HEK293 (cell line): ENCODE results near the gene RBMY1A1.
"Not testable (repeated sequence)": the region's sequence is repeated elsewhere in the genome, so short reads cannot be mapped to it uniquely, and the experiment has no call there.

Experiments
- CTCF ChIA-PET: fragments of 350-600 bp; formaldehyde crosslinking; extraction: SDS; loops from one replicate; lab custom pipeline; 2021; ENCODE audit warnings: antibody characterized with exemption; lab: Yijun Ruan, JAX
- POLR2A ChIA-PET: fragments of 300-600 bp; formaldehyde crosslinking; extraction: SDS; loops from one replicate; lab custom pipeline; 2020; ENCODE audit warnings: antibody characterized with exemption, inconsistent platforms; lab: Yijun Ruan, JAX
- H3K27ac ChIP-seq: fragments of 200-500 bp; sonication (Bioruptor generic); 2 replicates; pipeline ENCODE4 v1.5.1; 2014; ENCODE audit warnings: low read depth, low read length, control low read depth, inconsistent platforms; ENCODE audit errors: extremely low read depth
- H3K36me3 ChIP-seq, 2 experiments: fragments of 200-500 bp in 1 of 2; sonication (Bioruptor generic) in 1 of 2; 1 replicate in 1 of 2; 2 replicates in 1 of 2; pipeline ENCODE4 v1.5.1; 2014 to 2017; ENCODE audit warnings: inconsistent platforms in 2 of 2, low read length in 2 of 2; ENCODE audit not compliant: control insufficient read depth in 2 of 2, insufficient read depth in 1 of 2
- H3K4me1 ChIP-seq: fragments of 200-500 bp; sonication (Bioruptor generic); 2 replicates; pipeline ENCODE4 v1.5.1; 2014; ENCODE audit warnings: mild to moderate bottlenecking, low read length, inconsistent platforms; ENCODE audit not compliant: control insufficient read depth, insufficient read depth
- H3K4me3 ChIP-seq: 2 replicates; pipeline ENCODE4 v1.5.1; 2011; ENCODE audit warnings: low read depth, mild to moderate bottlenecking, control low read depth, low read length, moderate library complexity
- H3K9me3 ChIP-seq: fragments of 200-500 bp; sonication (Bioruptor generic); 2 replicates; pipeline ENCODE4 v1.5.1; 2014; ENCODE audit warnings: low read depth, low read length, inconsistent platforms; ENCODE audit not compliant: control insufficient read depth, insufficient read depth
- GFI1B ChIP-seq: fragments of 450-650 bp; formaldehyde crosslinking; IDR thresholded peaks from 2 replicates; pipeline ENCODE4 v1.5.1; 2016; ENCODE audit warnings: missing biosample characterization, missing genetic modification characterization
- MEIS1 ChIP-seq: sonication (generic); formaldehyde crosslinking; IDR thresholded peaks from 2 replicates; pipeline ENCODE4 v1.8.1; 2022; ENCODE audit warnings: missing genetic modification reagents, mild to moderate bottlenecking, borderline replicate concordance
- MZF1 ChIP-seq: fragments of 450-650 bp; formaldehyde crosslinking; IDR thresholded peaks from 2 replicates; pipeline ENCODE4 v1.5.1; 2017; ENCODE audit warnings: missing biosample characterization, missing genetic modification characterization, borderline replicate concordance
- OVOL3 ChIP-seq: fragments of 450-650 bp; formaldehyde crosslinking; IDR thresholded peaks from 2 replicates; pipeline ENCODE4 v1.5.1; 2016; ENCODE audit warnings: missing biosample characterization, missing genetic modification characterization
- PRDM1 ChIP-seq: fragments of 450-650 bp; formaldehyde crosslinking; IDR thresholded peaks from 2 replicates; pipeline ENCODE4; 2016; ENCODE audit warnings: missing biosample characterization, missing genetic modification characterization
- ZNF157 ChIP-seq: fragments of 450-650 bp; formaldehyde crosslinking; IDR thresholded peaks from 2 replicates; pipeline ENCODE4 v1.5.1; 2016; ENCODE audit warnings: missing biosample characterization, missing genetic modification characterization
- ZNF202 ChIP-seq: fragments of 450-650 bp; formaldehyde crosslinking; IDR thresholded peaks from 2 replicates; pipeline ENCODE4 v1.5.1; 2016; ENCODE audit warnings: missing biosample characterization, missing genetic modification characterization, borderline replicate concordance
- ZNF354C ChIP-seq: fragments of 450-650 bp; formaldehyde crosslinking; IDR thresholded peaks from 2 replicates; pipeline ENCODE4 v1.5.1; 2016; ENCODE audit warnings: missing biosample characterization, missing genetic modification characterization, low read depth, borderline replicate concordance
- ZNF404 ChIP-seq: fragments of 450-650 bp; formaldehyde crosslinking; IDR thresholded peaks from 2 replicates; pipeline ENCODE4 v1.5.1; 2017; ENCODE audit warnings: missing biosample characterization, missing genetic modification characterization
- ZNF473 ChIP-seq: fragments of 450-650 bp; formaldehyde crosslinking; IDR thresholded peaks from 2 replicates; pipeline ENCODE4 v1.5.1; 2017; ENCODE audit warnings: missing biosample characterization, missing genetic modification characterization
- ZNF501 ChIP-seq: fragments of 450-650 bp; formaldehyde crosslinking; IDR thresholded peaks from 2 replicates; pipeline ENCODE4 v1.5.1; 2016; ENCODE audit warnings: missing biosample characterization, missing genetic modification characterization
- ZNF518A ChIP-seq: fragments of 450-650 bp; formaldehyde crosslinking; conservative IDR thresholded peaks from 2 replicates; pipeline ENCODE4 v1.5.1; 2016; ENCODE audit warnings: low read depth, missing biosample characterization, missing genetic modification characterization
- ZNF521 ChIP-seq: fragments of 450-650 bp; formaldehyde crosslinking; IDR thresholded peaks from 2 replicates; pipeline ENCODE4 v1.5.1; 2017; ENCODE audit warnings: missing biosample characterization, mild to moderate bottlenecking, missing genetic modification characterization
- ZNF549 ChIP-seq: fragments of 450-650 bp; IDR thresholded peaks from 2 replicates; pipeline ENCODE4 v1.5.1; 2018; ENCODE audit warnings: missing biosample characterization, missing genetic modification characterization, mild to moderate bottlenecking, inconsistent platforms, moderate library complexity
- ZNF596 ChIP-seq: fragments of 450-650 bp; IDR thresholded peaks from 2 replicates; pipeline ENCODE4 v1.5.0; 2018; ENCODE audit warnings: missing biosample characterization, mild to moderate bottlenecking, missing genetic modification characterization, moderate library complexity
- ZNF600 ChIP-seq: fragments of 450-650 bp; formaldehyde crosslinking; IDR thresholded peaks from 2 replicates; pipeline ENCODE4 v1.5.1; 2016; ENCODE audit warnings: missing biosample characterization, missing genetic modification characterization
- TF ChIP-seq, protein P1 (sequence below): fragments of 450-650 bp; formaldehyde crosslinking; IDR thresholded peaks from 2 replicates; pipeline ENCODE4 v1.5.1; 2016; ENCODE audit warnings: missing biosample characterization, missing genetic modification characterization
- TF ChIP-seq, protein P2 (sequence below): fragments of 450-650 bp; formaldehyde crosslinking; IDR thresholded peaks from 2 replicates; pipeline ENCODE4 v1.5.1; 2016; ENCODE audit warnings: missing biosample characterization, missing genetic modification characterization
- TF ChIP-seq, protein P3 (sequence below): fragments of 450-650 bp; formaldehyde crosslinking; IDR thresholded peaks from 2 replicates; pipeline ENCODE4 v1.5.1; 2016; ENCODE audit warnings: missing biosample characterization, missing genetic modification characterization, low read depth

The RBMY1A1 gene

GRCh38 chrY:21592059-21592458 lies 57.4 kb downstream of the RBMY1A1 start:
- no peak overlapping the region for H3K4me3 ChIP-seq
- ChIA-PET POLR2A (no interaction called here), CTCF (no interaction called here)
- no peaks in the 10 kb centered on the region for H3K4me1 ChIP-seq
- no peak overlapping the region for H3K27ac ChIP-seq
- H3K36me3 ChIP-seq = no peaks in the 10 kb centered on the region
- TF ChIP-seq ZNF202 (tag by site-specific recombination) = no peak
- no peak for TF ChIP-seq ZNF549 (tag by site-specific recombination)
- TF ChIP-seq PRDM1 (tag by site-specific recombination) = no peak
- TF ChIP-seq, protein P1, sequence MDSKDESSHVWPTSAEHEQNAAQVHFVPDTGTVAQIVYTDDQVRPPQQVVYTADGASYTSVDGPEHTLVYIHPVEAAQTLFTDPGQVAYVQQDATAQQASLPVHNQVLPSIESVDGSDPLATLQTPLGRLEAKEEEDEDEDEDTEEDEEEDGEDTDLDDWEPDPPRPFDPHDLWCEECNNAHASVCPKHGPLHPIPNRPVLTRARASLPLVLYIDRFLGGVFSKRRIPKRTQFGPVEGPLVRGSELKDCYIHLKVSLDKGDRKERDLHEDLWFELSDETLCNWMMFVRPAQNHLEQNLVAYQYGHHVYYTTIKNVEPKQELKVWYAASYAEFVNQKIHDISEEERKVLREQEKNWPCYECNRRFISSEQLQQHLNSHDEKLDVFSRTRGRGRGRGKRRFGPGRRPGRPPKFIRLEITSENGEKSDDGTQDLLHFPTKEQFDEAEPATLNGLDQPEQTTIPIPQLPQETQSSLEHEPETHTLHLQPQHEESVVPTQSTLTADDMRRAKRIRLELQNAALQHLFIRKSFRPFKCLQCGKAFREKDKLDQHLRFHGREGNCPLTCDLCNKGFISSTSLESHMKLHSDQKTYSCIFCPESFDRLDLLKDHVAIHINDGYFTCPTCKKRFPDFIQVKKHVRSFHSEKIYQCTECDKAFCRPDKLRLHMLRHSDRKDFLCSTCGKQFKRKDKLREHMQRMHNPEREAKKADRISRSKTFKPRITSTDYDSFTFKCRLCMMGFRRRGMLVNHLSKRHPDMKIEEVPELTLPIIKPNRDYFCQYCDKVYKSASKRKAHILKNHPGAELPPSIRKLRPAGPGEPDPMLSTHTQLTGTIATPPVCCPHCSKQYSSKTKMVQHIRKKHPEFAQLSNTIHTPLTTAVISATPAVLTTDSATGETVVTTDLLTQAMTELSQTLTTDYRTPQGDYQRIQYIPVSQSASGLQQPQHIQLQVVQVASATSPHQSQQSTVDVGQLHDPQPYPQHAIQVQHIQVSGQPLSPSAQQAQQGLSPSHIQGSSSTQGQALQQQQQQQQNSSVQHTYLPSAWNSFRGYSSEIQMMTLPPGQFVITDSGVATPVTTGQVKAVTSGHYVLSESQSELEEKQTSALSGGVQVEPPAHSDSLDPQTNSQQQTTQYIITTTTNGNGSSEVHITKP (tag by site-specific recombination) = no peak
- TF ChIP-seq ZNF157 (tag by site-specific recombination) = no peak
- no peak for TF ChIP-seq OVOL3 (tag by site-specific recombination)
- TF ChIP-seq, protein P2, sequence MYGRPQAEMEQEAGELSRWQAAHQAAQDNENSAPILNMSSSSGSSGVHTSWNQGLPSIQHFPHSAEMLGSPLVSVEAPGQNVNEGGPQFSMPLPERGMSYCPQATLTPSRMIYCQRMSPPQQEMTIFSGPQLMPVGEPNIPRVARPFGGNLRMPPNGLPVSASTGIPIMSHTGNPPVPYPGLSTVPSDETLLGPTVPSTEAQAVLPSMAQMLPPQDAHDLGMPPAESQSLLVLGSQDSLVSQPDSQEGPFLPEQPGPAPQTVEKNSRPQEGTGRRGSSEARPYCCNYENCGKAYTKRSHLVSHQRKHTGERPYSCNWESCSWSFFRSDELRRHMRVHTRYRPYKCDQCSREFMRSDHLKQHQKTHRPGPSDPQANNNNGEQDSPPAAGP = no peak
- no peak for TF ChIP-seq ZNF518A (tag by site-specific recombination)
- TF ChIP-seq, protein P3, sequence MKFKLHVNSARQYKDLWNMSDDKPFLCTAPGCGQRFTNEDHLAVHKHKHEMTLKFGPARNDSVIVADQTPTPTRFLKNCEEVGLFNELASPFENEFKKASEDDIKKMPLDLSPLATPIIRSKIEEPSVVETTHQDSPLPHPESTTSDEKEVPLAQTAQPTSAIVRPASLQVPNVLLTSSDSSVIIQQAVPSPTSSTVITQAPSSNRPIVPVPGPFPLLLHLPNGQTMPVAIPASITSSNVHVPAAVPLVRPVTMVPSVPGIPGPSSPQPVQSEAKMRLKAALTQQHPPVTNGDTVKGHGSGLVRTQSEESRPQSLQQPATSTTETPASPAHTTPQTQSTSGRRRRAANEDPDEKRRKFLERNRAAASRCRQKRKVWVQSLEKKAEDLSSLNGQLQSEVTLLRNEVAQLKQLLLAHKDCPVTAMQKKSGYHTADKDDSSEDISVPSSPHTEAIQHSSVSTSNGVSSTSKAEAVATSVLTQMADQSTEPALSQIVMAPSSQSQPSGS = no peak
- no peak for TF ChIP-seq ZNF521 (tag by site-specific recombination)
- no peak for TF ChIP-seq MZF1 (tag by site-specific recombination)
- no peak for TF ChIP-seq ZNF600 (tag by site-specific recombination)
- no peak for TF ChIP-seq MEIS1 (CRISPR knock-in tag)
- TF ChIP-seq ZNF473 (tag by site-specific recombination) = no peak
- TF ChIP-seq ZNF596 (tag by site-specific recombination) = no peak
- no peak for TF ChIP-seq ZNF354C (tag by site-specific recombination)
- TF ChIP-seq ZNF501 = no peak
- no peak for TF ChIP-seq ZNF404 (tag by site-specific recombination)
- TF ChIP-seq GFI1B (tag by site-specific recombination) = no peak
- TF ChIP-seq, all 188 proteins: peak for 0
- H3K9me3 ChIP-seq = no peaks in the 10 kb centered on the region

- H3K36me3 ChIP-seq, H3K27ac ChIP-seq, H3K4me1 ChIP-seq, H3K4me3 ChIP-seq, POLR2A ChIA-PET, CTCF ChIA-PET, H3K9me3 ChIP-seq: not testable (repeated sequence)
Observed at GRCh38 chrY:21596287-21596686, 61.6 kb downstream of the RBMY1A1 start.
